ENCODE measurements around the gene KCNG2. TPM values are rescaled to one million over a fixed set of nuclear protein-coding genes. Genes with fewer than 3 reads are reported as not detected.
A peak's percentile ranks its signal among the peaks of the same experiment; 100 is the strongest.

The KCNG2 gene
- total and polyA plus RNA-seq, 3 experiments from 2014 or later, result not detected

- no peak overlapping the region for H3K27ac Mint-ChIP-seq
- POLR2A ChIA-PET, result no interaction called here
- no peaks in the 10 kb centered on the region for H3K27me3 Mint-ChIP-seq
Measured at GRCh38 chr18:79941473-79942119, 143.9 kb downstream of the KCNG2 start.

GRCh38 chr18:79942211-79942610 lies 144.5 kb downstream of the KCNG2 start:
- no peaks in the 10 kb centered on the region for H3K27me3 ChIP-seq (ENCODE audit: insufficient read depth, low read length, poor library complexity, severe bottlenecking)
- H3K27ac ChIP-seq (ENCODE audit: low read depth, low read length), result no peak overlapping the region
- H3K4me1 ChIP-seq (ENCODE audit: insufficient read depth, low read length), result peaks cover 13% of the 10 kb centered on the region
- no peaks in the 10 kb centered on the region for H3K27me3 Mint-ChIP-seq
- no peak overlapping the region for H3K4me3 Mint-ChIP-seq
- peaks cover 22 to 54% (median 47%) of the 10 kb centered on the region in 3 donors for H3K4me1 Mint-ChIP-seq
- peaks cover 25 to 61% (median 34%) of the 10 kb centered on the region in 3 donors for H3K36me3 Mint-ChIP-seq
- no peak for DNase-seq
- H3K9me3 ChIP-seq (ENCODE audit: low read length), result no peaks in the 10 kb centered on the region
- H3K4me3 ChIP-seq (ENCODE audit: low read length), result no peak overlapping the region
- ChIA-PET POLR2A (no interaction called here), CTCF (no interaction called here)
- H3K27ac Mint-ChIP-seq, result peak overlapping the region in 4 of 8 donors; percentile 12 to 83 (median 46)
- H3K9me3 Mint-ChIP-seq, result peaks cover 0 to 4% (median 3%) of the 10 kb centered on the region in 5 donors
- H3K36me3 ChIP-seq (ENCODE audit: insufficient read depth, low read length), result peaks cover 9% of the 10 kb centered on the region

More at GRCh38 chr18:79941473-79942119, 143.9 kb downstream of the KCNG2 start:
- Histone ChIP-seq H3K4me1 (ENCODE audit: insufficient read depth, low read length) (peaks cover 13% of the 10 kb centered on the region), H3K27me3 (ENCODE audit: insufficient read depth, low read length, poor library complexity, severe bottlenecking) (no peaks in the 10 kb centered on the region), H3K27ac (ENCODE audit: low read depth, low read length) (no peak overlapping the region), H3K4me3 (ENCODE audit: low read length) (no peak overlapping the region), H3K9me3 (ENCODE audit: low read length) (no peaks in the 10 kb centered on the region), H3K36me3 (ENCODE audit: insufficient read depth, low read length) (peaks cover 9% of the 10 kb centered on the region)
- Mint-ChIP-seq H3K36me3 (peaks cover 27 to 64% (median 40%) of the 10 kb centered on the region in 3 donors), H3K9me3 (peaks cover 0 to 5% (median 3%) of the 10 kb centered on the region in 5 donors), H3K4me1 (peaks cover 19 to 51% (median 47%) of the 10 kb centered on the region in 3 donors), H3K4me3 (no peak overlapping the region)
- CTCF ChIA-PET, result interaction anchor here (1.9 kb wide), 1 partner anchor 10 kb away, joined by 7 read pairs; the partner anchor contains the start of gene SLC66A2
- no peak for DNase-seq

GRCh38 chr18:79942786-79943607 lies 145.3 kb downstream of the KCNG2 start:
- peak overlapping the region in 1 of 7 donors; percentile 61 for H3K4me3 Mint-ChIP-seq
- H3K36me3 ChIP-seq (ENCODE audit: insufficient read depth, low read length), result peaks cover 9% of the 10 kb centered on the region
- no peaks in the 10 kb centered on the region for H3K27me3 ChIP-seq (ENCODE audit: insufficient read depth, low read length, poor library complexity, severe bottlenecking)
- H3K4me3 ChIP-seq (ENCODE audit: low read length), result no peak overlapping the region
- H3K27me3 Mint-ChIP-seq, result no peaks in the 10 kb centered on the region
- DNase-seq, result no peak
- peak overlapping the region in 1 of 8 donors; percentile 36 for H3K27ac Mint-ChIP-seq
- H3K9me3 Mint-ChIP-seq, result peaks cover 0 to 3% (median 0%) of the 10 kb centered on the region in 5 donors
- CTCF ChIA-PET, result no interaction called here
- H3K4me1 Mint-ChIP-seq, result peaks cover 20 to 55% (median 41%) of the 10 kb centered on the region in 3 donors
- no peak overlapping the region for H3K27ac ChIP-seq (ENCODE audit: low read depth, low read length)
- peaks cover 13% of the 10 kb centered on the region for H3K4me1 ChIP-seq (ENCODE audit: insufficient read depth, low read length)
- POLR2A ChIA-PET, result no interaction called here
- peaks cover 19 to 53% (median 26%) of the 10 kb centered on the region in 3 donors for H3K36me3 Mint-ChIP-seq
- no peaks in the 10 kb centered on the region for H3K9me3 ChIP-seq (ENCODE audit: low read length)

GRCh38 chr18:79943608-79944125 lies 145.9 kb downstream of the KCNG2 start:
- peaks cover 0 to 1% (median 0%) of the 10 kb centered on the region in 5 donors for H3K9me3 Mint-ChIP-seq
- H3K9me3 ChIP-seq (ENCODE audit: low read length), result no peaks in the 10 kb centered on the region
- no peaks in the 10 kb centered on the region for H3K27me3 ChIP-seq (ENCODE audit: insufficient read depth, low read length, poor library complexity, severe bottlenecking)
- H3K27ac ChIP-seq (ENCODE audit: low read depth, low read length), result no peak overlapping the region
- ChIA-PET POLR2A (no interaction called here), CTCF (interaction anchor here (1.5 kb wide), 1 partner anchor 18 kb away, joined by 3 read pairs; no protein-coding TSS in a partner anchor)
- H3K36me3 ChIP-seq (ENCODE audit: insufficient read depth, low read length), result peaks cover 9% of the 10 kb centered on the region
- no peak overlapping the region for H3K4me3 Mint-ChIP-seq
- H3K4me3 ChIP-seq (ENCODE audit: low read length), result no peak overlapping the region
- no peak for DNase-seq
- H3K27ac Mint-ChIP-seq, result peak overlapping the region in 1 of 8 donors; percentile 66
- no peaks in the 10 kb centered on the region for H3K27me3 Mint-ChIP-seq
- peaks cover 19 to 51% (median 22%) of the 10 kb centered on the region in 3 donors for H3K36me3 Mint-ChIP-seq
- peaks cover 16% of the 10 kb centered on the region for H3K4me1 ChIP-seq (ENCODE audit: insufficient read depth, low read length)
- H3K4me1 Mint-ChIP-seq, result peaks cover 23 to 59% (median 48%) of the 10 kb centered on the region in 3 donors

GRCh38 chr18:79944126-79944731 lies 146.5 kb downstream of the KCNG2 start:
- Histone ChIP-seq H3K4me3 (ENCODE audit: low read length) (no peak overlapping the region), H3K27ac (ENCODE audit: low read depth, low read length) (no peak overlapping the region), H3K4me1 (ENCODE audit: insufficient read depth, low read length) (peaks cover 21% of the 10 kb centered on the region), H3K9me3 (ENCODE audit: low read length) (no peaks in the 10 kb centered on the region), H3K27me3 (ENCODE audit: insufficient read depth, low read length, poor library complexity, severe bottlenecking) (no peaks in the 10 kb centered on the region), H3K36me3 (ENCODE audit: insufficient read depth, low read length) (peaks cover 9% of the 10 kb centered on the region)
- CTCF ChIA-PET, result interaction anchor here (1.5 kb wide), 1 partner anchor 18 kb away, joined by 3 read pairs; no protein-coding TSS in a partner anchor
- DNase-seq, result peak in 1 of 5 donors; percentile 34
- peaks cover 28 to 64% (median 50%) of the 10 kb centered on the region in 3 donors for H3K4me1 Mint-ChIP-seq
- POLR2A ChIA-PET, result no interaction called here
- H3K27me3 Mint-ChIP-seq, result no peaks in the 10 kb centered on the region
- no peaks in the 10 kb centered on the region for H3K9me3 Mint-ChIP-seq
- peaks cover 15 to 50% (median 16%) of the 10 kb centered on the region in 3 donors for H3K36me3 Mint-ChIP-seq
- H3K27ac Mint-ChIP-seq, result peak overlapping the region; percentile 25 to 80 (median 64)
- peak overlapping the region in 1 of 7 donors; percentile 47 for H3K4me3 Mint-ChIP-seq

- H3K36me3 Mint-ChIP-seq, result peaks cover 10 to 46% (median 11%) of the 10 kb centered on the region in 3 donors
- H3K27me3 Mint-ChIP-seq, result no peaks in the 10 kb centered on the region
- no peak overlapping the region for H3K4me3 ChIP-seq (ENCODE audit: low read length)
- H3K9me3 ChIP-seq (ENCODE audit: low read length), result no peaks in the 10 kb centered on the region
- peak overlapping the region in 2 of 7 donors; percentile 47 to 56 for H3K4me3 Mint-ChIP-seq
- peak overlapping the region in 7 of 8 donors; percentile 25 to 80 (median 64) for H3K27ac Mint-ChIP-seq
- no peak overlapping the region for H3K27ac ChIP-seq (ENCODE audit: low read depth, low read length)
- peaks cover 9% of the 10 kb centered on the region for H3K36me3 ChIP-seq (ENCODE audit: insufficient read depth, low read length)
- H3K27me3 ChIP-seq (ENCODE audit: insufficient read depth, low read length, poor library complexity, severe bottlenecking), result no peaks in the 10 kb centered on the region
- no peaks in the 10 kb centered on the region for H3K9me3 Mint-ChIP-seq
- no peak for DNase-seq
- peaks cover 26% of the 10 kb centered on the region for H3K4me1 ChIP-seq (ENCODE audit: insufficient read depth, low read length)
- ChIA-PET CTCF (interaction anchor here (1.5 kb wide), 1 partner anchor 17 kb away, joined by 3 read pairs; no protein-coding TSS in a partner anchor), POLR2A (no interaction called here)
- H3K4me1 Mint-ChIP-seq, result peaks cover 30 to 66% (median 50%) of the 10 kb centered on the region in 3 donors
Measured at GRCh38 chr18:79944746-79945117, 147.0 kb downstream of the KCNG2 start.

- H3K36me3 ChIP-seq (ENCODE audit: insufficient read depth, low read length), result peaks cover 9% of the 10 kb centered on the region
- no peak overlapping the region for H3K4me3 ChIP-seq (ENCODE audit: low read length)
- no peaks in the 10 kb centered on the region for H3K9me3 Mint-ChIP-seq
- ChIA-PET POLR2A (no interaction called here), CTCF (interaction anchor here (1.5 kb wide), 1 partner anchor 16 kb away, joined by 3 read pairs; no protein-coding TSS in a partner anchor)
- H3K9me3 ChIP-seq (ENCODE audit: low read length), result no peaks in the 10 kb centered on the region
- H3K4me3 Mint-ChIP-seq, result peak overlapping the region in 1 of 7 donors; percentile 56
- no peak for DNase-seq
- peaks cover 32 to 68% (median 52%) of the 10 kb centered on the region in 3 donors for H3K4me1 Mint-ChIP-seq
- peaks cover 32% of the 10 kb centered on the region for H3K4me1 ChIP-seq (ENCODE audit: insufficient read depth, low read length)
- H3K27ac ChIP-seq (ENCODE audit: low read depth, low read length), result no peak overlapping the region
- H3K27ac Mint-ChIP-seq, result peak overlapping the region in 3 of 8 donors; percentile 54 to 74 (median 72)
- H3K27me3 Mint-ChIP-seq, result no peaks in the 10 kb centered on the region
- H3K36me3 Mint-ChIP-seq, result peaks cover 5 to 41% (median 7%) of the 10 kb centered on the region in 3 donors
- H3K27me3 ChIP-seq (ENCODE audit: insufficient read depth, low read length, poor library complexity, severe bottlenecking), result no peaks in the 10 kb centered on the region
Measured at GRCh38 chr18:79945118-79946042, 147.6 kb downstream of the KCNG2 start.
